22Rv1 (cell line): ENCODE results near the gene LOXL3.

Experiments used
- ZFX ChIP-seq: fragments of 450-650 bp; IDR thresholded peaks from 2 replicates; pipeline ENCODE4 v1.6.1; 2017; ENCODE audit warnings: antibody characterized with exemption, borderline replicate concordance
- TF ChIP-seq, protein P1 (sequence below): fragments of 450-650 bp; IDR thresholded peaks from 2 replicates; pipeline ENCODE4 v1.5.1; 2017; ENCODE audit warnings: mild to moderate bottlenecking

DNA sequence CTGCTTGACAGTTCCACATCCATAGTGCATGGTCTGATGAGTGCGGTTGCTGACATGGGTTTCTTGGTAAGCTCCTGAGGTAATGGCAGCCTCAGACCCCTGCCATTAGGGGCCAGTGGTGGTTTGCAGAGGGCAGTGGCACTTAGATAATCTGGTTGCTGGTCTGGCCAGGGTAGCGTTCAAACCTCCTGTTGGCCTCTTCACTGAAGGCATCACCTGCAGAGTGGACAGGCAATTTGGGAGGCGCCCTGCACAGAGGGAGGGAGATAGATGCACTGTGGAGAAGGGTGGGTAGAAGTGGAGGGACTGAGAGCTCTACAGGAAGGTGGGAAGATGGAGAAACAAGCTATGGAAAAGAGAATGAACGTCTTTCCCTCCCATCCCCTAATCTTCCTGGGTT lies 20.3 kb downstream of the LOXL3 start:
- TF ChIP-seq, protein P1, sequence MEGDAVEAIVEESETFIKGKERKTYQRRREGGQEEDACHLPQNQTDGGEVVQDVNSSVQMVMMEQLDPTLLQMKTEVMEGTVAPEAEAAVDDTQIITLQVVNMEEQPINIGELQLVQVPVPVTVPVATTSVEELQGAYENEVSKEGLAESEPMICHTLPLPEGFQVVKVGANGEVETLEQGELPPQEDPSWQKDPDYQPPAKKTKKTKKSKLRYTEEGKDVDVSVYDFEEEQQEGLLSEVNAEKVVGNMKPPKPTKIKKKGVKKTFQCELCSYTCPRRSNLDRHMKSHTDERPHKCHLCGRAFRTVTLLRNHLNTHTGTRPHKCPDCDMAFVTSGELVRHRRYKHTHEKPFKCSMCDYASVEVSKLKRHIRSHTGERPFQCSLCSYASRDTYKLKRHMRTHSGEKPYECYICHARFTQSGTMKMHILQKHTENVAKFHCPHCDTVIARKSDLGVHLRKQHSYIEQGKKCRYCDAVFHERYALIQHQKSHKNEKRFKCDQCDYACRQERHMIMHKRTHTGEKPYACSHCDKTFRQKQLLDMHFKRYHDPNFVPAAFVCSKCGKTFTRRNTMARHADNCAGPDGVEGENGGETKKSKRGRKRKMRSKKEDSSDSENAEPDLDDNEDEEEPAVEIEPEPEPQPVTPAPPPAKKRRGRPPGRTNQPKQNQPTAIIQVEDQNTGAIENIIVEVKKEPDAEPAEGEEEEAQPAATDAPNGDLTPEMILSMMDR: no peak
- no peak for TF ChIP-seq ZFX
